CD14-positive monocyte (primary cell): ENCODE measurements around the gene PSMD5. TPM values are rescaled to one million over a fixed set of nuclear protein-coding genes. Genes with fewer than 3 reads are reported as not detected.
A peak's percentile ranks its signal among the peaks of the same experiment; 100 is the strongest.

Experiments
- DNase-seq, 3 donors: peaks; one replicate each; pipeline ENCODE4 v3.0.0-alpha.2; 2011 to 2022
- H2AFZ ChIP-seq: 2 replicates; pipeline ENCODE4 v1.6.0; 2012; ENCODE audit warnings: mild to moderate bottlenecking, low read depth, low read length, inconsistent platforms; ENCODE audit not compliant: insufficient read depth, poor library complexity, severe bottlenecking
- H3K27ac ChIP-seq, 2 donors: 1 replicate in 1 of 2; 2 replicates in 1 of 2; pipeline ENCODE4 v1.5.1; 2012 to 2013; ENCODE audit warnings: low read length in 2 of 2, control low read depth in 1 of 2, inconsistent platforms in 1 of 2, low read depth in 1 of 2, mild to moderate bottlenecking in 1 of 2
- H3K27me3 ChIP-seq, 2 donors: one replicate each; pipeline versions ENCODE4 v1.6.0 to v1.6.1; 2011 to 2013; ENCODE audit warnings: low read length in 2 of 2; ENCODE audit not compliant: control insufficient read depth in 2 of 2, insufficient read depth in 2 of 2
- H3K36me3 ChIP-seq, 2 donors: replicated peaks in 1 of 2; 1 replicate in 1 of 2; 2 replicates in 1 of 2; pipeline versions ENCODE4 v1.5.1 to v1.6.1; 2012 to 2013; ENCODE audit warnings: low read length in 2 of 2, control low read depth in 1 of 2, inconsistent platforms in 1 of 2, mild to moderate bottlenecking in 1 of 2; ENCODE audit not compliant: insufficient read depth in 2 of 2, control insufficient read depth in 1 of 2
- H3K4me1 ChIP-seq, 2 donors: 1 replicate in 1 of 2; 2 replicates in 1 of 2; pipeline versions ENCODE4 v1.5.1 to v1.6.1; 2012 to 2013; ENCODE audit warnings: low read length in 2 of 2, control low read depth in 1 of 2, inconsistent platforms in 1 of 2, mild to moderate bottlenecking in 1 of 2, moderate library complexity in 1 of 2; ENCODE audit not compliant: insufficient read depth in 2 of 2, control insufficient read depth in 1 of 2
- H3K4me2 ChIP-seq: replicated peaks from 2 replicates; pipeline ENCODE3; 2012; ENCODE audit warnings: low read length, moderate library complexity, mild to moderate bottlenecking; ENCODE audit not compliant: poor library complexity, severe bottlenecking; ENCODE audit errors: extremely low read depth
- H3K4me3 ChIP-seq, 3 experiments: fragments of 200-600 bp in 1 of 3; sonication (generic) in 1 of 3; replicated peaks in 1 of 3; 1 replicate in 2 of 3; 2 replicates in 1 of 3; pipeline ENCODE4 v1.5.1; 2011 to 2013; ENCODE audit warnings: low read length in 3 of 3, mild to moderate bottlenecking in 3 of 3, control low read depth in 2 of 3, low read depth in 2 of 3, inconsistent platforms in 1 of 3, moderate library complexity in 1 of 3
- H3K79me2 ChIP-seq: 2 replicates; pipeline ENCODE4 v1.6.0; 2012; ENCODE audit warnings: mild to moderate bottlenecking, control low read depth, inconsistent platforms, low read length, moderate library complexity; ENCODE audit not compliant: insufficient read depth
- H3K9ac ChIP-seq: 2 replicates; pipeline ENCODE4 v1.6.0; 2017; ENCODE audit warnings: low read length, mild to moderate bottlenecking; ENCODE audit not compliant: insufficient read depth, poor library complexity, severe bottlenecking
- H3K9me3 ChIP-seq, 2 donors: replicated peaks in 1 of 2; 1 replicate in 1 of 2; 2 replicates in 1 of 2; pipeline versions ENCODE4 v1.5.1 to v1.6.1; 2012 to 2013; ENCODE audit warnings: low read length in 2 of 2, control low read depth in 1 of 2; ENCODE audit not compliant: control insufficient read depth in 1 of 2, insufficient read depth in 1 of 2
- H4K20me1 ChIP-seq: 2 replicates; pipeline ENCODE4 v1.6.0; 2012; ENCODE audit warnings: mild to moderate bottlenecking, low read length, control low read depth, moderate library complexity; ENCODE audit not compliant: insufficient read depth
- H3K27ac Mint-ChIP-seq, 7 donors: one replicate each; pipeline ENCODE4 v1.8.0; 2020; ENCODE audit warnings: mild to moderate bottlenecking in 7 of 7, mixed read lengths in 7 of 7, moderate library complexity in 6 of 7, inconsistent platforms in 2 of 7
- H3K27me3 Mint-ChIP-seq, 3 donors: one replicate each; pipeline ENCODE4 v1.8.0; 2021 to 2022; ENCODE audit warnings: low read depth in 3 of 3, mild to moderate bottlenecking in 3 of 3, mixed read lengths in 3 of 3, moderate library complexity in 3 of 3, inconsistent platforms in 1 of 3
- H3K36me3 Mint-ChIP-seq, 2 donors: one replicate each; pipeline ENCODE4 v1.8.0; 2020; ENCODE audit warnings: mixed read lengths in 2 of 2, inconsistent platforms in 1 of 2, mild to moderate bottlenecking in 1 of 2
- H3K4me1 Mint-ChIP-seq: one replicate; pipeline ENCODE4 v1.8.0; 2020; ENCODE audit warnings: mild to moderate bottlenecking, mixed read lengths
- H3K4me3 Mint-ChIP-seq, 2 donors: one replicate each; pipeline ENCODE4 v1.8.0; 2020; ENCODE audit warnings: mild to moderate bottlenecking in 2 of 2, mixed read lengths in 2 of 2, moderate library complexity in 1 of 2
- H3K9me3 Mint-ChIP-seq, 7 donors: one replicate each; pipeline ENCODE4 v1.8.0; 2020 to 2022; ENCODE audit warnings: mixed read lengths in 7 of 7, mild to moderate bottlenecking in 6 of 7, moderate library complexity in 6 of 7, inconsistent platforms in 2 of 7
- WGBS: methylation state at CpG from one replicate; pipeline ENCODE4 v1.1.5; 2013; ENCODE audit warnings: missing lambda C conversion rate; ENCODE audit not compliant: insufficient coverage; 5-methylcytosine and 5-hydroxymethylcytosine counted together
- intact Hi-C, 2 donors: fragments of 100-400 bp; cut with micrococcal nuclease; formaldehyde crosslinking; loops; one replicate each; pipeline versions ENCODE4 v1.15.0 to v1.15.1; 2023
- polyA plus RNA-seq, 3 donors: library from polyadenylated mRNA; depleted of rRNA in 1 of 3; unstranded in 2 of 3; stranded (reverse) in 1 of 3; fragments of 300-500 nt in 2 of 3; fragments of >200 nt in 1 of 3; fragmentation: Illumina TruSeq in 2 of 3; gene quantifications; 1 replicate in 2 of 3; 2 replicates in 1 of 3; pipeline ENCODE4 v1.2.3, GENCODE V29; 2012 to 2021
- TF ChIP-seq, protein P1 (sequence below): fragments of 200-600 bp; IDR thresholded peaks from one replicate; pipeline ENCODE4 v1.8.0; 2022; ENCODE audit warnings: antibody characterized with exemption, mild to moderate bottlenecking

PSMD5 gene
- polyA plus RNA-seq, 3 donors, result 10.0 to 20.9 (median 10.7) TPM

DNA sequence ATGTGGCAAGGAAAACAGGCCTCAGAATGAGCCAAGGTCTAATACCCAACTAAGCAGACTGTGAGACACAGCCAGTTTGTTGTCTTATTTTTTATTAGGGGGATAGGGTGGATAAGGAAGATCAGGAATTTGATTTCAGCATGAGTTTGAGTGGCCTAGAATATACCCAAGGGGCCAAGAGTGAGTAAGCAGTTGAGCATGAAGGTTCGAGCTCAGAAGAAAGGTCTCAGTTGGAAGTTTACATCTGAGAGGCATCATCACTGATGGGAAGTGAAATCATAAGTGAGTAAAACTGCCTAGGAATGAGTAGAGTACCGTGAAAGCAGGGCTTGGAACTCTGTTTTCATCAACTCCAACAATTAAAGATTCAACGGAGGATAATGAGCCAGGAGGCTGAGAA is 12.6 kb downstream of the PSMD5 start:
- H3K27me3 ChIP-seq, result no peaks in the 10 kb centered on the region
- Mint-ChIP-seq H3K27me3 (peaks cover 0 to 1% (median 0%) of the 10 kb centered on the region in 3 donors), H3K4me3 (no peak overlapping the region), H3K9me3 (no peaks in the 10 kb centered on the region), H3K27ac (peak overlapping the region in 1 of 7 donors; percentile 7), H3K4me1 (no peaks in the 10 kb centered on the region), H3K36me3 (peaks cover 66 to 81% of the 10 kb centered on the region in 2 donors)
- H3K27ac ChIP-seq, result no peak overlapping the region
- 100% methylated on average over 1 of the region's 3 CpGs for WGBS
- H4K20me1 ChIP-seq, result no peaks in the 10 kb centered on the region
- H3K4me1 ChIP-seq, result no peaks in the 10 kb centered on the region
- no peaks in the 10 kb centered on the region for H3K9me3 ChIP-seq
- H3K4me2 ChIP-seq, result no peak overlapping the region
- peaks cover under 1% of the 10 kb centered on the region for H3K79me2 ChIP-seq
- H2AFZ ChIP-seq, result no peak overlapping the region
- intact Hi-C loops, result no loop called here
- no peak overlapping the region for H3K9ac ChIP-seq
- peaks cover 64 to 93% of the 10 kb centered on the region in 2 donors for H3K36me3 ChIP-seq
- TF ChIP-seq, protein P1, sequence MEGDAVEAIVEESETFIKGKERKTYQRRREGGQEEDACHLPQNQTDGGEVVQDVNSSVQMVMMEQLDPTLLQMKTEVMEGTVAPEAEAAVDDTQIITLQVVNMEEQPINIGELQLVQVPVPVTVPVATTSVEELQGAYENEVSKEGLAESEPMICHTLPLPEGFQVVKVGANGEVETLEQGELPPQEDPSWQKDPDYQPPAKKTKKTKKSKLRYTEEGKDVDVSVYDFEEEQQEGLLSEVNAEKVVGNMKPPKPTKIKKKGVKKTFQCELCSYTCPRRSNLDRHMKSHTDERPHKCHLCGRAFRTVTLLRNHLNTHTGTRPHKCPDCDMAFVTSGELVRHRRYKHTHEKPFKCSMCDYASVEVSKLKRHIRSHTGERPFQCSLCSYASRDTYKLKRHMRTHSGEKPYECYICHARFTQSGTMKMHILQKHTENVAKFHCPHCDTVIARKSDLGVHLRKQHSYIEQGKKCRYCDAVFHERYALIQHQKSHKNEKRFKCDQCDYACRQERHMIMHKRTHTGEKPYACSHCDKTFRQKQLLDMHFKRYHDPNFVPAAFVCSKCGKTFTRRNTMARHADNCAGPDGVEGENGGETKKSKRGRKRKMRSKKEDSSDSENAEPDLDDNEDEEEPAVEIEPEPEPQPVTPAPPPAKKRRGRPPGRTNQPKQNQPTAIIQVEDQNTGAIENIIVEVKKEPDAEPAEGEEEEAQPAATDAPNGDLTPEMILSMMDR, result no peak
- H3K4me3 ChIP-seq, result no peak overlapping the region
- DNase-seq, result no peak

- Mint-ChIP-seq H3K4me3 (no peak overlapping the region), H3K9me3 (no peaks in the 10 kb centered on the region), H3K36me3 (peaks cover 67 to 82% of the 10 kb centered on the region in 2 donors), H3K27me3 (peaks cover 0 to 1% (median 0%) of the 10 kb centered on the region in 3 donors), H3K27ac (peak overlapping the region in 1 of 7 donors; percentile 7), H3K4me1 (no peaks in the 10 kb centered on the region)
- no peaks in the 10 kb centered on the region for H4K20me1 ChIP-seq
- no peak overlapping the region for H3K27ac ChIP-seq
- DNase-seq, result no peak
- intact Hi-C loops, result no loop called here
- no peaks in the 10 kb centered on the region for H3K27me3 ChIP-seq
- TF ChIP-seq, protein P1, result no peak
- no peaks in the 10 kb centered on the region for H3K4me1 ChIP-seq
- no peak overlapping the region for H3K9ac ChIP-seq
- H3K79me2 ChIP-seq, result no peaks in the 10 kb centered on the region
- H3K9me3 ChIP-seq, result no peaks in the 10 kb centered on the region
- no peak overlapping the region for H2AFZ ChIP-seq
- no peak overlapping the region for H3K4me2 ChIP-seq
- peaks cover 62 to 92% of the 10 kb centered on the region in 2 donors for H3K36me3 ChIP-seq
- no peak overlapping the region for H3K4me3 ChIP-seq
- WGBS, result no CpG with 5 or more reads among the region's 1 CpG
Observed at GRCh38 chr9:120829650-120830049, 13.1 kb downstream of the PSMD5 start.
